GM12878 (cell line): ENCODE results near the gene DNAJC22.

Experiments used
- MYC ChIP-seq: IDR thresholded peaks from 2 replicates; pipeline ENCODE4 v1.6.1; 2011; ENCODE audit warnings: mild to moderate bottlenecking, low read length, moderate library complexity, inconsistent platforms; ENCODE audit not compliant: insufficient read depth, insufficient replicate concordance, insufficient read length, severe bottlenecking
- NFIC ChIP-seq: IDR thresholded peaks from 2 replicates; pipeline ENCODE4 v1.6.1; 2012; ENCODE audit warnings: low read depth, mild to moderate bottlenecking, inconsistent platforms, low read length, moderate library complexity
- RAD21 ChIP-seq: IDR thresholded peaks from 2 replicates; pipeline ENCODE4 v1.6.1; 2011; ENCODE audit warnings: mild to moderate bottlenecking, low read depth, low read length, moderate library complexity; ENCODE audit not compliant: insufficient read depth
- ZNF274 ChIP-seq: IDR thresholded peaks from one replicate; pipeline ENCODE4 v1.8.0; 2011; ENCODE audit not compliant: insufficient read length, insufficient read depth

GRCh38 chr12:49400304-49400703 lies 53.6 kb downstream of the DNAJC22 start:
- no peak for TF ChIP-seq NFIC
- TF ChIP-seq ZNF274 = no peak
- no peak for TF ChIP-seq MYC
- TF ChIP-seq RAD21 = no peak
